ENCODE measurements around the gene SFXN2. TPM values are rescaled to one million over a fixed set of nuclear protein-coding genes. Genes with fewer than 3 reads are reported as not detected.
"Not testable (repeated sequence)": the region's sequence is repeated elsewhere in the genome, so short reads cannot be mapped to it uniquely, and the experiment has no call there.

Gene SFXN2
- total RNA-seq, 1 donor from 2014 or later, result 2.7 TPM

DNA sequence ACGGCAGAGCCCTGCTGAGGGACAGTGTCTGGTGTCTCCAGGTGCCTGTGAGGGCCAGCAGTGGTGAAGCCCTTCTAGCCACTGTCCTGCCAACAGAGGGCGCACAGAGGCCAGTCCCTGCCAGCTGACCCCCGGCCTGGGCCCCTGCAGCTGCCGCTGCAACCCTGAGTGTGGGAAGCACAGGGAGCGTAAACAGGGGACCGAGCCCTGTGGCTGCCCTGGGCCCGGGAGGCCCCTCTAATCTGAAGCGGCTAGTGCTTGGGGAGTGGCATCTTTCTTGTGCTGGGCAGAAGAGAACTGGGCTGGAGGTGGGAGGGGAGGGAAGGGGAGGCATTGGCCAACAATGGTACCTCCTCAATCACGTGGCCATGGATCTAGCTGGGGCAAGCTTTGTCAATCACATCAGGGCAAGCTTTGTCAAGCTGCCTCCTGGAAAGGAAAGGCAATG lies 35.6 kb upstream of the SFXN2 start:
- DNase-seq (ENCODE audit: extremely low read depth, low read depth, low spot score), result peak; percentile 18

DNA sequence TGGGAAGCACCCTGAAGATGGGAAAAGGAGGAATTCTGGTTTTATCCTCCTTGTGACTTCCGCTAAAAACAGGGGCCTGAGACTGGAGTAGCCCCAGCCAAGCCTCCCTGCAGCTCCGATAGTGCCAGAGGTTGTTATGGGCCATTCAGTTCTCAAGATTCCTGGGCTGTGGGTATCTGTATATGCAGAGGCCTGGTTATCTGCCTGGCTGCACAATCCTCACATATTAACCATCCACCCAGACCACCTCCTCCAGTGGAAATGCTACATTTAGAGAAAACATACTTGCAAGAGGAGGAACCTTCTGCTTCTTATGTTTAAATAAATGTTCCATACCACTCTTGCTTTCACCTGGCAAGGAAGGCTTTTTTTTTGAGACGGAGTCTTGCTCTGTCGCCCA lies 34.8 kb upstream of the SFXN2 start:
- no peak for DNase-seq (ENCODE audit: extremely low read depth, low read depth, low spot score)

DNA sequence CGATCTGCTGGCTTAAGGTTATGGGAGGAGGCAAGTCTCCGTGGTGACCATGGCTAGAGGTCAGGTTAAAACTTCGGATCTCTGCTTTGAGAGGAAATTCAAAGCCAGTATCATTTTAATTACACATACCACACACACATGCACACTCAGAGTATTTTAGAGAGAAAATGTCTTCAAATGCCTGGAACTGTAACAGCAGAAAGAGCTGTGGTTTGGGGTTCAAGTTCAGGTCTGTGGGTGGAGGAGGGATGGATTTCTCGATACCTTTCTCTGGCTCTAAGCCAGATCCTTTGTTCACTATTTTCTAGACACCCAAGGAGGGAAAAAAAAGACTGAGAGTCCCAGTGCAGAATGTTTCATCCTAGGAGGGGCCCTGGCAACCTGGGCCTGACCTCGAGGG lies 32.7 kb upstream of the SFXN2 start:
- DNase-seq (ENCODE audit: extremely low read depth, low read depth, low spot score), result no peak

DNA sequence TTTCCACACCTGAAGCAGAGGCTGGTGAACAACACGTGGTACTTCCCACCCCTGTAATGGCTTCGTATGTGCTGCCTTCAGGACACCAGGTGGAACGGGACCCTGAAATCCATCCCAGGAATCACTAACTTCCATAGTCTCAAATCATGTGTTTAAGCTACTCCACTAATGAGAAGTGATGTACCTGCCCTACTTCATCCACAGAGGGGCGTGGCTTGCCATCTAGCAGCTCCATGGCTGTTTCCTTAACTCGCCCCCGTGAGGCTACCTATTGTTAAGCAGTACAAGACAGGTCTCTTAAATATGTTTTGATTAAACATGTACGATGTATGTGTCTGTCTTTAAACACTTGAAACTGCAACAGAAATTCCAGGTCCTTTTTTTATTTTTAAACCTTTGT lies 32.0 kb upstream of the SFXN2 start:
- no peak for DNase-seq (ENCODE audit: extremely low read depth, low read depth, low spot score)

DNA sequence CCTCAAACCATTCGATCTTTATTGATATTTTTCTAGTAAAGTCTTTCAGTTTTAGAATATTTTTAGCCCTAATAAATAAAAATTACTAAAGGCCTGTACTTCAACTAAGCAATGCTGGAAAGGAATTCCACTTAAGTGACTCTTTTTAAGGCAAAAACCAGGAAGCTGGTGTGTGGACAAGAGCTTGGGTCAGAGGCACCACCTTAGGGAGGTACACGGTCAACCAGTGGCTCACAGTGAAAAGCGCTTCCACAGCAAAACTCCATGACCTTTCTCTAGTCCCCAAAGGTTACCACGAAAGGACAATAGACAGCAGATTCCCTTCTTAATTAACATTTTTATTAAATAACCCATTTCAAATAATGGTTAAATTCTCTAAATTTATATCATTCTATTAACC lies 31.5 kb upstream of the SFXN2 start:
- DNase-seq (ENCODE audit: extremely low read depth, low read depth, low spot score), result no peak

DNA sequence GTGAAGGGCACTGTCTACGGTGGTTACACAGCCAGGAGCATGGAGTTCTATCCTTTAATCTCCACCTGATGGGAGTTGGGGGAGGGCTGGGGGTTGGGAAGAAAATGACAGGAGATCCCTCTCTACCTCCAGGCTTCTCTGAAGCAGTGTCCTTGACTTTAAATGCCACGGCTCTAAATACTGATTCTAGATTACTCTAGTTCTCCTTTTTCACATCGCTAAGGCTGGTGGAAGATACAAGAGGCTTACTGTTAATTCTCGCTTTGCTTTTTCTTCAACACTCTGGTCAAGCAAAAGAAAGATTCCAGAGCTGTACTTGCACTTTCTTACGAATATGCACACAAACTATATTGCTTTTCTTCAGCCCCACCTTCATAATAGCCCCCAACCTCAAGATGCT lies 30.7 kb upstream of the SFXN2 start:
- DNase-seq (ENCODE audit: extremely low read depth, low read depth, low spot score), result no peak

DNA sequence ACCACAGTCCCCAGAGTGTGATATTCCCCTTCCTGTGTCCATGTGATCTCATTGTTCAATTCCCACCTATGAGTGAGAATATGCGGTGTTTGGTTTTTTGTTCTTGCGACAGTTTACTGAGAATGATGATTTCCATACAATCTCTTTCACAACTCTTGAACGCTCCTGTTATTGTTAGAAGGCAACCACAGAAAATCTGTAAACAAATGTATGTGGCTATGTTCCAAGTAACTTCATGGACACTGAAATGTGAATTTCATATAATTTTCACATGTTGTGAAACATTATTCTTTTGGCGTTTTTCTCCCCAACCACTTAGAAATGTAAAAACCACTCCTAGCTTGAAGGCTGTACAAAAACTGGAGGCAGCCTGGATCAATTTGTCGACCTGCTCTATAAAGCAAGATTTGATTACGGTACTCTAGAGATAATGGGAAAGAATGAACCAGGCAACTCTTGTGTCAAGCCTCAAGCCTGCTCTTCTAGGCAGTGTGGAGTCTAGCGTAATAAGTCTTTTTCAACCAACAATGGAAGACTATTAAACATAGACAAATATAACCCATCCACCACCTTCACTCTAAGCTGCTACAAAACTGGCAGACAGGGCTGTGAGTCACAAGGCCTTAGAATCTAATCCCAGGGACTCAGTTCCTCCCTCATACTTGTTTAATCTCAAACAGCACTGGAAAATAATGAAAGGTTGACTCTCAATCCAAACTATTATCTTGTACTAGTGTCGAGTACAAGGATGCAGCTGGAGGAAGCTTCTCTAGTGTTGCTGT lies 23.0 kb upstream of the SFXN2 start:
- no peak for DNase-seq (ENCODE audit: extremely low read depth, low read depth, low spot score)

DNA sequence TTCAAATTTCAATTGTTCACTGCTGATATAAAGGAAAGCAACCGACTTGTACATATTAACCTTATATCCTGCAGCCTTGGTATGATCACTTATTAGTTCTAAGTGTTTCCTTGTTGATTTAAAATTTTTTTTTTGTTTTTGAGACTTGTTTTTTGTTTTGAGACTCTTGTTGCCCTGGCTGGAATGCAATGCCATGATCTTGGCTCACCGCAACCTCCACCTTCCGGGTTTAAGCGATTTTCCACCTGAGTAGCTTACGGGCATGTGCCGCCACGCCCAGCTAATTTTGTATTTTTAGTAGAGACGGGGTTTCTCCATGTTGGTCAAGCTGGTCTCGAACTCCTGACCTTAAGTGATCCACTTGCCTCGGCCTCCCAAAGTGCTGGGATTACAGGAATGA lies 19.0 kb upstream of the SFXN2 start:
- not testable (repeated sequence) for DNase-seq (ENCODE audit: extremely low read depth, low read depth, low spot score)

DNA sequence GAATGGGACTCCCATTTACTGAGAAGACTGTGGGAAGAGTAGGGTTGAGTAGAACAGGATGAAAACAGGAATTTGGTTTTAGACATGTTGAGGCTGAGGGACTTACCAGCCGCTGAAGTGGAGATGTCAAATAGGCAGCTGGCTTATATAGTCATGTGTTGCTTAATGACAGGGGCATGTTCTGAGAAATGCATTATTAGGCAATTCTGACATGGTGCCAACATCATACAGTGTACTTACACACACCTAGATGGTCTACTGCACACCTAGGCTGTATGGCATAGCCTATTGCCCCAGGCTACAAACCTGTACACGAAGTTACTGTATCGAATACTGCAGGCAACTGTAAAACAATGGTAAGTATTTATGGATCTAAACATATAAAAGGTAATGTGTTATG lies 17.7 kb upstream of the SFXN2 start:
- DNase-seq (ENCODE audit: extremely low read depth, low read depth, low spot score), result no peak

DNA sequence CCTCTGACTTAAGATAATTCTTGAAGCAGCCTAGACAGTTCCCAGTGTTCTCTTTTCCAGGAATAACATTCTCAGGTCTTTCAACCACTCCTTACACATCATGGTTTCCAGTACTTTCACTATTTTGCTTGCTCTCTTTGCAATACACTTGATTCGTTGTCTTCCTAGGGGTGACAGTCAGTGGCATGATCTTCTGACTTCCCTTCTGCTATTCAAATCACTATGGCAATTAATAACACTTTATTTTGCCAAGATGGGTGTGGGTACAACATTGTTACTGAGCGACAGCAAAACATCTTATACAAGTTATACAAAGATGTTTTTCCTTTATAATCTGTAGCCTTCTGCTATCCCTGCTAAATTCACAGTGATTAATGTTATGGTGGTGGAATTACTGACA lies 15.5 kb upstream of the SFXN2 start:
- no peak for DNase-seq (ENCODE audit: extremely low read depth, low read depth, low spot score)

DNA sequence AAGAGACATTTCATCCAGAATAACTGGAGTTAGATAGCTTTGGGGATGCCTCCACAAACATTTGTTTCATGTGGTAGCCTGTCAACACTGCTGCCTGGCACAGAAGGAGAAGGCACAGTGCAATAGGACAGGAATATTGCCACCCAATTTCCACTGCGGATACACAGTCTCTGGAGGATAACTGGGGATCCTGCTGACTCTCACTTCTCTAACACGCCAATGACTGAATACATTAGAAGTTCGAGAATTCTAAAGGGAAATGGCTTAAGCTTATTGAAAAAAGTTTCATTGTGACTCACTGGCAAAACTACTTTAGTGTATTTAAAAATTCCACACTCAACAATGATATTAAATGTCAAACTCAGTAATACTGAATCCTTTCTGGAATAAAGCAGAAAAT lies 13.2 kb upstream of the SFXN2 start:
- no peak for DNase-seq (ENCODE audit: extremely low read depth, low read depth, low spot score)

DNA sequence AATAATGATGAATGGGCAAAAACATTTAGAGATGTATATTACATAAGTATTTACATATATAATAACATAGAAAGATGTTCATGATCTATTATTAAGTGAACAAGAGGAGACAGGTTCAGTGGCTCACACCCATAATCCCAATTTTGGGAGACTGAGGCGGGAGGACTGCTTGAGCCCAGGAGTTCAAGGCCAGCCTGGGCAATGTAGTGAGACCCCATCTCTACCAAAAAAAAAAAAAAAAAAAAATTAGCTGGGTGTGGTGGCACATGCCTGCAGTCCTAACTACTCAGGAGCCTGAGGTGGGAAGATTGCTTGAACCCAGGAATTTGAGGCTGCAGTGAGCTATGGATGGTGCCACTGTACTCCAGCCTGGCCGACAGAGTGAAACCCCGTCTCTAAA lies 12.6 kb upstream of the SFXN2 start:
- no peak for DNase-seq (ENCODE audit: extremely low read depth, low read depth, low spot score)

DNA sequence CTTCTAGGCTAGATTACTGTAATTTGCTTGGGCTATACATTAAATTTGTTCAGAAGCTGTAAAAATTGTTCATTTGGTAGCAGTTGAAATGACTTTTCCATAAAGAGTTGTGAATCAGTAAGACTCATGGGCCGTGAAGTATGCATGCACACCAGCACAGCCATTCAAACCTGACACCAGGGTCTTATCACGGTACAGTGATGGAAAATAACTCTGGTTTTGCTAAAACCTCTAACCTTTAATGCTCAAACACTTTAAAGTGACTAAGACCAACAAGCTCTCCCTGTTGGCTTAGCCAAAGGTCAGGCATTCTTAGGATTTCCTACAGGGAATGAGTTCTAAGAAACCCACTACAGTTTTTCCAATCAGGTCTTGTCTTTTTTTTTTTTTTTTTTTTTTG lies 11.7 kb upstream of the SFXN2 start:
- no peak for DNase-seq (ENCODE audit: extremely low read depth, low read depth, low spot score)

DNA sequence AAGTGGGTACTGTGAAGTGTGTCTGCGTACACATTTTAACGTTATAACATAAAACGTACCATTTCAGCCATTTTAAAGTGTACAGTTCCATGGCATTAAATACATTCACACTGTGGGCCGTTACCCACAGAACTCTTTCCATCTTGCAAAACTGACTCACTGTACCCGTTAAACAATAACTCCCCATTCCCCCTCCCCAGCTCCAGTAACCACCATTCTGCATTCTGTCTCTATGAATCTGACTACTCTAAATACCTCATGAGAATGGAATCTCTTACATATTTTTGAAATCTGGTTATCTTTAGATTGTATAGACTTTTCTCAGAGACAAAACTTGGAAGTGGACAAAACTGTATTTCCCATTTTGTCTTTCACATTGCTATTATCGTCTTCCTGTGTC lies 9.5 kb upstream of the SFXN2 start:
- DNase-seq (ENCODE audit: extremely low read depth, low read depth, low spot score), result no peak

DNA sequence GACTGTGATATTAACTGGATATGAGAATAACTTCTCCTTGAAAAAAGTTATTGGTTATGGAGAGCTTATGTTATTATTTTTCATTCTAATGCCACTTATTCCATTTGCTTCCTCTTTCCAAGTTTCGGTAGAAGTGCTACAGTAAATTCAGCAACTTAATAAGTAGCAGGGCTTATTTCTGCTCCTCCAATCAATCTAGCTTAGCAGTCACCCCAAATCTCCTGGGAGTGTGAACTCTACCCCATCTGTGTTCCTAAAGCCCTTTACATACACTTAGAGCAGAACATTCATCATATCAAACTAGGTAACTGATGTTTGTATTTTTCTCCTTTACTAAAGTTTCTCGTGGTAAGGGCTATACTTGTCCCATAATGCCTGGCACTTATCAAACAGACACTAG lies 8.9 kb upstream of the SFXN2 start:
- DNase-seq (ENCODE audit: extremely low read depth, low read depth, low spot score), result no peak

DNA sequence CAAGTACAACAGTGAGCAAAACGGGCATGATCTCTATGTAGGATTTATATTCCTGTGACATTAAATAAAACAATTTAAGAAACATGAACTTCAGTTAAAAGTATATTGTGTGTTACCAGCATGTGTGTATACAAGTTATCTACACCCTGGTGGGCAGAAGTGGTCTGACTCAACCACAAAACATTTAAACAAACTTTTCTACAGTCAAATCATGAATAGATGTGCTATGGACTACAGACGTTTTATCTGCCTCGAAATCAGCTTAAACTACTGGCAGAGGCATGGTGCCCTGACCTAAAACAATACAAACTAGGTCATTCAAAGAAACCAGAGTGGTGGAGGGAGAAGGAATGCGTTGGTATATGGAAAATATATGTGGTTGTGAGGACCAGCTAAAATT lies 3.8 kb upstream of the SFXN2 start:
- DNase-seq (ENCODE audit: extremely low read depth, low read depth, low spot score), result no peak

DNA sequence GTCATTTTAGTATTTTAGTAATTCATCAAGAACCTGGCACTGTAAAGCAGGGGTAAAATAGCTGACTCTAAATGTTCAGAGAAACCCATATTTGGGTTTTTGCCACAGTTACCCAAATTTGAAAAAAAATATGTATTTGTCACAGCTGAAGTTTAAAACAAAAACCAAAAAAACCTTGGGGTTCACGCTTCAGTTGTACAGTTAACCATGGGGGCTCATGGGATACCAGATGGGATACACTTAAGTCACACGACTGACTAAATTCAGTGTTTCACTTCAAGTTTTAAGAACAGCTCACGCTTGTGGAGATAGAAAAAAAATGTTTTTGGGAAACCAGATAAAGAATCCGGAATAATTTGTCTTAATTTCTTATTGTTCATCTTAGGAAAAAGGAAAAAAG lies 2.3 kb upstream of the SFXN2 start:
- no peak for DNase-seq (ENCODE audit: extremely low read depth, low read depth, low spot score)

DNA sequence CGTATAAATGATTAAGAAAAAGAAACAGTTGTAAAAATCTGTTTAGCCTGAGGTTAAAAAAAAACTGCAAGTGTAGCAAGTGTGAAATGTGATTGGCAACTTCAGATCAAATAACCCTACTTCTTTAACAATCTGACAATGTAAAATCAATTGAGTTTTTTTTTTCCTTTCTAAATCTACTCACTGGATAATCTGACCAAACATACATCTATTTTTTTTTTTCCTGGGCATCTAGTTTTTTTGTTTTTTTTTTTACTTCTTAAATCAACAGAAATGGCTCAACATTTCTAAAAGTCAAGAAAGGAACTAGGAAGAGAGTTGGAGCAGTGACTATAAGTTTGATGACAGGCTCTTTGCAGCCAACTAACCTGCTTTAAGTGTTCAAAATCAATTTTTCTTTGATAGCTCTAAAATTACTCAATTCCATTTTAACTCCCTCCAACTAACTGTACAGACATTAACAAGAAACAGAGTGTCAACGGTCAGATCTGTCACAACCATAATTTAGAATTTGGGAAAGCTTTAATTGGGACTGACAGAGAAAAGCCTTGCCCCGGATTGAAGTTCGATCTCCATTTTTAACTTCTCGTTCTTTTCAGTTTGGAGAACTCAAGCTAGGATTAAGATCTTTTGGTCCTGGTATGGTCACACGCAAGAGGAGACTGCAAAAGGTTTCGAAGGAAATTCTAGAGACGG lies 1.4 kb upstream of the SFXN2 start:
- DNase-seq (ENCODE audit: extremely low read depth, low read depth, low spot score), result no peak

DNA sequence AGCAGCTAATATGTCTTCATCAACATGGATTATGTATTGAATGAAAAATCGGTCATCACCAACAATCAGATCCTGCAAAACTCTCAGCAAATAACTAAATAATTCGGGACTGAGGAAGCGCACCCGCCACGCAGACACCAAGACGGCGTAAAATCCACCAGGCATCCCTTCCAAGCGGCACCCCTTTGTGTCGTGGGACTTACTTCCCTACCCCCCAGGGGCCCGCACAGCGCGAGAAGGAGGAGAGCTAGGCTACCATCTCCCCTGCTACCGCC lies 960 bp upstream of the SFXN2 start:
- DNase-seq (ENCODE audit: extremely low read depth, low read depth, low spot score), result no peak

DNA sequence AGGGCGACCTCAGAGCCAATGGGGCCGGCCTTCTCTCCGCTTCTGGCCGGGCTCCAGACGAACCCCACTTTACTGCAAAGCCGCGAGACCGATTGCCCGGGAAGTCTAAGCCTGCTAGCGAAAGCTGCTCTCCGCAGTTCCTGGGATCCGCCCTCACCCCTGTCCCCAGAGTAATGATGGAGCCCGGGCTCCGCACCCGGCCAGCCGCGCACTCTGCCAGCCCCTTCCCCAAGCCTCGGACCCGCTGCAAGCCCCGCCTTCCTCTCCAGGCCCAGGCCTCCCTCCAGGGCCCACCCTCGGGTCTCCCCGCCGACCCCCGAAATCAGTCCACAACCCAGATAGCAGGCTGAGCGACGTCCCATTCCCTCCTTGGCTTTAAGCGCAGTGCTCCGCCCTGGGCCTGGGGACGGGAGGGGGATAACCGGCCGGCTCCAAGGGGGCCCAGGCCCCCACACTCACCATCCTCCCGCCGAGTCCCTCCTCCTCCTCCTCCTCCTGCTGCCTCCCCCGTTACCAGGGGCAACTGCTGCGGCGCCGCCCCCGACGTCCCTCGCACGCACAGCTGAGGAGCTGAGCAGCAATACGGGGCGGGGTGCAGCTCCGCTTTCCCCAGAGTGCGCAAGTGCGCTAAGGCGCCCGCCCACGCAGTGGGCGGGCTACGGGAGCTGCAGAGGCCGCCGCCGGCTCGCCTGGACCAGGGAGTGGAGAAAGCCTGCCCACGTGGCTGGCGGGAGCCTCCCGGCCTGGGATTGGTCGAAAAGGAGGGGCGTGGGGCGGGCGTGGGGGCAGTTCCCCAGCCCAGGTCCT lies 419 bp upstream of the SFXN2 start, which contains the start of gene ARL3:
Gene ARL3, minus strand, starts transcription at position 584 of the 807 bp plus-strand sequence. Its CDS starts 122 bp downstream, at position 462.
- peak; percentile 70 for DNase-seq (ENCODE audit: extremely low read depth, low read depth, low spot score)

DNA sequence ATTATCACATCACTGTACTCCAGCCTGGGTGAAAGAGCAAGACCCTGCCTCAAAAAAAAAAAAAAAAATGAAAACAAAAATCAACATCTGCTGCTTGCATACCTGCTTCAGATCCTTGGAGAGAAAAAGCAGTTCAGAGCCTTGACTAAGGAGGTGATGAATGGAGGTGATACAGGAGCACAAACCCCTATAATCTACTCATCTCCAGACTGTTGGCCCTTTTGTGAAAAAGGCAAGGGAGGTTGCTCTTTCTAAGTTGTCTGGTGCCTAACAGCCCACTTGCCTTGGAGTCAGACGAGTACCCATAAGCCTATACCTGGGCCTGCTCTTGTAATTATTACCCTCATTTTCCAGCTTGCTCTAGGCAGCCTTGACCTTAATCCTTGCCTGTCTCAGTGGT lies 1.4 kb downstream of the SFXN2 start:
- no peak for DNase-seq (ENCODE audit: extremely low read depth, low read depth, low spot score)
